Ishikawa (cell line): ENCODE measurements around the gene FXYD7.

Source experiments
- CEBPB ChIP-seq: IDR thresholded peaks from 2 replicates; pipeline ENCODE4 v1.6.1; 2012
- EGR1 ChIP-seq: IDR thresholded peaks from 2 replicates; pipeline ENCODE4 v1.6.1; 2012
- FOXM1 ChIP-seq: IDR thresholded peaks from 2 replicates; pipeline ENCODE4 v1.6.1; 2012; ENCODE audit warnings: low read depth, borderline replicate concordance
- REST ChIP-seq: IDR thresholded peaks from 2 replicates; pipeline ENCODE4 v1.6.1; 2012; ENCODE audit warnings: low read depth, mild to moderate bottlenecking
- TCF12 ChIP-seq: IDR thresholded peaks from 2 replicates; pipeline ENCODE4 v1.6.1; 2012; ENCODE audit warnings: low read depth
- TEAD4 ChIP-seq: IDR thresholded peaks from 2 replicates; pipeline ENCODE4 v1.6.1; 2012
- TF ChIP-seq, protein P1 (sequence below): IDR thresholded peaks from 2 replicates; pipeline ENCODE4 v1.6.1; 2012

GRCh38 chr19:35120492-35120891 is 22.6 kb upstream of the FXYD7 start:
- TF ChIP-seq EGR1, result no peak
- no peak for TF ChIP-seq TCF12
- TF ChIP-seq CEBPB, result no peak
- no peak for TF ChIP-seq FOXM1
- no peak for TF ChIP-seq REST
- TF ChIP-seq TEAD4, result no peak
- TF ChIP-seq, protein P1, sequence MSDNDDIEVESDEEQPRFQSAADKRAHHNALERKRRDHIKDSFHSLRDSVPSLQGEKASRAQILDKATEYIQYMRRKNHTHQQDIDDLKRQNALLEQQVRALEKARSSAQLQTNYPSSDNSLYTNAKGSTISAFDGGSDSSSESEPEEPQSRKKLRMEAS, result peak; percentile 40; the same call in 1 of the 2 replicates
